Loucy (cell line): ENCODE results near the gene COL8A1.

Source experiments
- H2AFZ ChIP-seq: fragments of 200-600 bp; sonication (generic); 2 replicates; pipeline ENCODE4 v1.6.0; 2016; ENCODE audit warnings: antibody characterized with exemption, mild to moderate bottlenecking, low read length, moderate library complexity
- H3F3A ChIP-seq: fragments of 200-600 bp; 2 replicates; pipeline ENCODE4 v1.6.0; 2016; ENCODE audit warnings: antibody characterized with exemption, low read depth, mild to moderate bottlenecking
- H3K27me3 ChIP-seq: fragments of 200-600 bp; sonication (generic); 2 replicates; pipeline ENCODE4 v1.6.1; 2014; ENCODE audit warnings: low read length, mild to moderate bottlenecking; ENCODE audit not compliant: insufficient read depth, poor library complexity, severe bottlenecking
- H3K36me3 ChIP-seq: fragments of 200-600 bp; sonication (generic); 2 replicates; pipeline ENCODE4 v1.6.1; 2016; ENCODE audit warnings: low read length; ENCODE audit not compliant: insufficient read depth
- H3K4me1 ChIP-seq: fragments of 200-600 bp; sonication (generic); 2 replicates; pipeline ENCODE4 v1.5.1; 2014; ENCODE audit warnings: low read length, mild to moderate bottlenecking; ENCODE audit not compliant: insufficient read depth, poor library complexity, severe bottlenecking
- H3K4me2 ChIP-seq: fragments of 200-600 bp; sonication (generic); 2 replicates; pipeline ENCODE4 v1.6.0; 2014; ENCODE audit warnings: antibody characterized with exemption, low read length, low read depth, mild to moderate bottlenecking; ENCODE audit not compliant: poor library complexity, severe bottlenecking
- H3K4me3 ChIP-seq: fragments of 200-600 bp; sonication (generic); 2 replicates; pipeline ENCODE4 v1.5.1; 2014; ENCODE audit warnings: low read length, mild to moderate bottlenecking, mixed read lengths; ENCODE audit not compliant: poor library complexity, severe bottlenecking
- H3K79me2 ChIP-seq: fragments of 200-600 bp; sonication (generic); 2 replicates; pipeline ENCODE4 v1.6.1; 2014; ENCODE audit warnings: low read length; ENCODE audit not compliant: insufficient read depth
- H3K9ac ChIP-seq: fragments of 200-600 bp; sonication (generic); 2 replicates; pipeline ENCODE4 v1.6.0; 2014; ENCODE audit warnings: mild to moderate bottlenecking, low read depth, low read length, moderate library complexity; ENCODE audit not compliant: poor library complexity, severe bottlenecking
- H3K9me2 ChIP-seq: fragments of 200-600 bp; sonication (generic); replicated peaks from 2 replicates; pipeline ENCODE4 v1.6.1; 2016; ENCODE audit warnings: low read depth, low read length, mixed read lengths
- H3K9me3 ChIP-seq: fragments of 200-600 bp; sonication (generic); 2 replicates; pipeline ENCODE4 v1.6.1; 2014; ENCODE audit warnings: mild to moderate bottlenecking, antibody characterized with exemption, low read length, low read depth; ENCODE audit not compliant: insufficient read depth
- H4K20me1 ChIP-seq: fragments of 200-600 bp; sonication (generic); 2 replicates; pipeline ENCODE4 v1.6.0; 2014; ENCODE audit warnings: antibody characterized with exemption, low read length, mild to moderate bottlenecking; ENCODE audit not compliant: insufficient read depth, poor library complexity, severe bottlenecking
- EZH2phosphoT487 ChIP-seq: fragments of 200-600 bp; IDR thresholded peaks from 2 replicates; pipeline ENCODE4 v1.6.1; 2018; ENCODE audit warnings: antibody characterized with exemption, mild to moderate bottlenecking, moderate library complexity, borderline replicate concordance
- TF ChIP-seq, protein P1 (sequence below): fragments of 200-600 bp; sonication (generic); conservative IDR thresholded peaks from 2 replicates; pipeline ENCODE4 v1.5.1; 2014; ENCODE audit warnings: mild to moderate bottlenecking, antibody characterized with exemption, low read length

The COL8A1 gene

DNA sequence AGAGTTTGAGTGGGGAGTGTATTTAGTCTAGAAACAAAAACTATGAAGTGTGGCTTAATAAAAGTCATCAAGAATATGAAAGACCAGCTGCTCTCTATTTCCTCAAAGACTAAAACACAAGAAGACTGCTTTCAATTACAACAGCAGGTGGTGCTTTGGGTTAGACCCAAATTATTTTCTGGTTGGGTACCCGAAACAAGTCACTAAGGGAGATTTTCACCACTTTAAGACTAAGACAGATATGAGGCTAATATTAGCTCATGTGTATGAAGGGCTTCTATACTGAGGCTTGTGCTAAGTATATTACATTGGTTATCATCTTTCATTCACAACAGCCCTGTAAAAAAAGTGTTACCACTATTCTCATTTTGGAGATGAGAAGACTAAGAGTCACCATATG is 43.1 kb downstream of the COL8A1 start:
- no peak overlapping the region for H2AFZ ChIP-seq

DNA sequence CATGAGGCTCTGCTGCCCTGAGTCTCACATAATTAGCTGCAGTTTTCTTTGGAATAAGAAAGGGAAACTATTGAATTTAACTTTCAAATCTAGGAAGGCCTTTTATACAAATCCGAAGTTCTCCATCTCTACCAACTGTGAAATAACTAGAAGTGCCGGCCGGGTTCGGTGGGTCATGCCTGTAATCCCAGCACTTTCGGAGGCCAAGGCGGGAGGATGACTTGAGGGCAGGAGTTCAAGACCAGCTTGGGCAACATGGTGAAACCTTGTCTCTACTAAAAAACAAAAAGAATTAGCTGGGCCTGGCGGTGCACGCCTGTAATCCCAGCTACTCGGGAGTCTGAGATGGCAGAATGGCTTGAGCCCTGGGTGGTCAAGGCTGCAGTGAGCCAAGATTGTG is 43.6 kb downstream of the COL8A1 start:
- H3K9me2 ChIP-seq: no peaks in the 10 kb centered on the region
- no peaks in the 10 kb centered on the region for H3K9me3 ChIP-seq
- no peak for TF ChIP-seq EZH2phosphoT487
- no peak overlapping the region for H3K4me3 ChIP-seq
- H4K20me1 ChIP-seq: no peaks in the 10 kb centered on the region
- H3F3A ChIP-seq: no peaks in the 10 kb centered on the region
- H3K27me3 ChIP-seq: no peaks in the 10 kb centered on the region
- H3K36me3 ChIP-seq: no peaks in the 10 kb centered on the region
- no peaks in the 10 kb centered on the region for H3K79me2 ChIP-seq
- no peak overlapping the region for H3K9ac ChIP-seq
- no peaks in the 10 kb centered on the region for H3K4me1 ChIP-seq
- H3K4me2 ChIP-seq: no peak overlapping the region
- no peak overlapping the region for H2AFZ ChIP-seq

More for the DNA sequence above, 43.1 kb downstream of the COL8A1 start:
- TF ChIP-seq, protein P1, sequence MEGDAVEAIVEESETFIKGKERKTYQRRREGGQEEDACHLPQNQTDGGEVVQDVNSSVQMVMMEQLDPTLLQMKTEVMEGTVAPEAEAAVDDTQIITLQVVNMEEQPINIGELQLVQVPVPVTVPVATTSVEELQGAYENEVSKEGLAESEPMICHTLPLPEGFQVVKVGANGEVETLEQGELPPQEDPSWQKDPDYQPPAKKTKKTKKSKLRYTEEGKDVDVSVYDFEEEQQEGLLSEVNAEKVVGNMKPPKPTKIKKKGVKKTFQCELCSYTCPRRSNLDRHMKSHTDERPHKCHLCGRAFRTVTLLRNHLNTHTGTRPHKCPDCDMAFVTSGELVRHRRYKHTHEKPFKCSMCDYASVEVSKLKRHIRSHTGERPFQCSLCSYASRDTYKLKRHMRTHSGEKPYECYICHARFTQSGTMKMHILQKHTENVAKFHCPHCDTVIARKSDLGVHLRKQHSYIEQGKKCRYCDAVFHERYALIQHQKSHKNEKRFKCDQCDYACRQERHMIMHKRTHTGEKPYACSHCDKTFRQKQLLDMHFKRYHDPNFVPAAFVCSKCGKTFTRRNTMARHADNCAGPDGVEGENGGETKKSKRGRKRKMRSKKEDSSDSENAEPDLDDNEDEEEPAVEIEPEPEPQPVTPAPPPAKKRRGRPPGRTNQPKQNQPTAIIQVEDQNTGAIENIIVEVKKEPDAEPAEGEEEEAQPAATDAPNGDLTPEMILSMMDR: no peak
- no peak for TF ChIP-seq EZH2phosphoT487
- no peak overlapping the region for H3K4me2 ChIP-seq
- no peaks in the 10 kb centered on the region for H3F3A ChIP-seq
- no peaks in the 10 kb centered on the region for H3K36me3 ChIP-seq
- no peaks in the 10 kb centered on the region for H4K20me1 ChIP-seq
- H3K79me2 ChIP-seq: no peaks in the 10 kb centered on the region
- H3K4me3 ChIP-seq: no peak overlapping the region
- no peaks in the 10 kb centered on the region for H3K9me3 ChIP-seq
- H3K4me1 ChIP-seq: no peaks in the 10 kb centered on the region
- no peaks in the 10 kb centered on the region for H3K27me3 ChIP-seq
- H3K9me2 ChIP-seq: no peaks in the 10 kb centered on the region
- no peak overlapping the region for H3K9ac ChIP-seq

DNA sequence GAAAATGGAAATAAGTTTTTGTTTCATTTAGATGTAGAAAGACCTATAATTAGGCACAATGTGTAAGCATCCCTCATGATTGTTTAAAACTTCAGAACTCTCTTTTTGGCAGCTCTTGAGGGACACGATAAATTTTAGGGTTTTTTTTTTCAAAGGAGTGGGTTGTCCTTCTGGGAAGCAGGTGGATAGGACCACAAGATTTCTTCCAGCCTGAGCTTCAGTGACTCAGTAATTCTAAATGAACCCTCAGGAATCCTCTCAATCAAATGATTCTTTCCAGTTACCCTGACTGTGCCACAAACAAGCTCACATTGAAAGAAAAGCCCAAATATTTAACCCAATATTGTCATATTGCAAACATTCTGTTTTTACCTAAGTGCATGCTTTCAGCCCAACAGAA is 45.1 kb downstream of the COL8A1 start:
- Histone ChIP-seq H3K9ac (no peak overlapping the region), H2AFZ (no peak overlapping the region), H3K79me2 (no peaks in the 10 kb centered on the region), H3K27me3 (no peaks in the 10 kb centered on the region), H3F3A (no peaks in the 10 kb centered on the region), H3K4me3 (no peak overlapping the region), H4K20me1 (no peaks in the 10 kb centered on the region), H3K4me1 (no peaks in the 10 kb centered on the region), H3K9me2 (no peaks in the 10 kb centered on the region), H3K9me3 (no peaks in the 10 kb centered on the region), H3K36me3 (no peaks in the 10 kb centered on the region), H3K4me2 (no peak overlapping the region)
- TF ChIP-seq, protein P1: no peak
- TF ChIP-seq EZH2phosphoT487: no peak

DNA sequence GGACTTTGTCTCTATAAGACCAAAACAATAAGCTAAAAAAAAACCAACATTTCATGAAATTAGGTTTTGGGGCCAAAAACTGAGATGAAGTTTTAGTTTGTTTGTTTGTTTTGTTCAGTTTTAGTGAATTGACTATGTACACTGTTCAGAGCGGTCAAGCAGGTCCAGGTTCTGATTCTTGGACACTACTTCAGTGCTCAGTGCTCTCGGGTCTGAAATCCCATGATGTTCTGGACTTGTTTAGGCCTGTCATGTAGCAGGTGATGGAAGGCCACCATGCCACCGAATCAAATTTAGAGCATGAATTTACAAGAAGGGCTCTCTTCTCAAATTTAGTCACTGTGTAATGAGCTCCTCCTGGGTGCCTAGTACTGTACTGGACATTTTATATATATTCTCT is 45.5 kb downstream of the COL8A1 start:
- no peaks in the 10 kb centered on the region for H3K4me1 ChIP-seq
- TF ChIP-seq, protein P1: no peak
- TF ChIP-seq EZH2phosphoT487: no peak
- no peaks in the 10 kb centered on the region for H3F3A ChIP-seq
- H3K79me2 ChIP-seq: no peaks in the 10 kb centered on the region
- no peaks in the 10 kb centered on the region for H3K36me3 ChIP-seq
- no peaks in the 10 kb centered on the region for H3K9me2 ChIP-seq
- H3K4me3 ChIP-seq: no peak overlapping the region
- no peak overlapping the region for H3K9ac ChIP-seq
- no peaks in the 10 kb centered on the region for H3K27me3 ChIP-seq
- H3K4me2 ChIP-seq: no peak overlapping the region
- H2AFZ ChIP-seq: no peak overlapping the region
- no peaks in the 10 kb centered on the region for H3K9me3 ChIP-seq
- no peaks in the 10 kb centered on the region for H4K20me1 ChIP-seq
